Measurements from ENCODE around the gene DMRTB1. TPM values are rescaled to one million over a fixed set of nuclear protein-coding genes. Genes with fewer than 3 reads are reported as not detected.

The DMRTB1 gene
- polyA plus RNA-seq, 3 donors, result not detected

DNA sequence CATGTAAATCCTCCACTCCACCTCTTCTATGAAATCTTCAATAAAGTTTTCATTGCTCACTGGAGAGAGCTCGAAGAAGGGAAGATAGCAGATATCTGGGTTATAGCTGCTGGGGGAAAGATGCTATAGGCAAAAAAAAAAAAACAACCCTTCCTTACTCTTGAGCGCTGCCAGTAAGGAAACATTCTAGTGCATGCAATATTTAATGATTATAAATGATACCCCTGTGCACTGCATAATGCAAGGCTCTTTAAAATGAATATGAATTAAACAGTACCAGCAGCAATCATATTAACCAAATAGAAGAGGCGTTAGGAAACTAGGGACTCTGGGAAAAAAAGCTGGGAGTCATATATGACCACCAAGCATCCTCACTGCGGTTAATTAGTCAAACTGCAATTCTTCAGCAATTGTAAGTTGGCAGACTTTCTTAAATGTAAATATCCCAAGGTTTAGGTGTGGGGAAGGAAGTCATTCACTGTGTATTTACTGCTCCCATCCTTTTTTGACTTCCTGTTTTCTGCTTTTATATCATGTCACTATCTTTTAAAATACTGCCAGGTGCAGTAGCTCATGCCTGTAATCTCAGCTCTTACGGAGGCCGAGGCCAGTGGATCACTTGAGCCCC, 3.7 kb upstream of the DMRTB1 start:
- no peaks in the 10 kb centered on the region for H3K79me2 ChIP-seq (ENCODE audit: insufficient read depth, low read length)
- no peaks in the 10 kb centered on the region for H3K27me3 ChIP-seq (ENCODE audit: control insufficient read depth in 2 of 2, insufficient read depth in 2 of 2, low read length in 2 of 2)
- Mint-ChIP-seq H3K4me3 (no peak overlapping the region), H3K27me3 (ENCODE audit: low read depth in 3 of 3) (peaks cover 1 to 4% (median 2%) of the 10 kb centered on the region in 3 donors), H3K27ac (no peak overlapping the region), H3K9me3 (peaks cover 0 to 2% (median 0%) of the 10 kb centered on the region in 7 donors), H3K4me1 (no peaks in the 10 kb centered on the region), H3K36me3 (no peaks in the 10 kb centered on the region)
- no peak overlapping the region for H2AFZ ChIP-seq (ENCODE audit: insufficient read depth, low read depth, low read length, poor library complexity, severe bottlenecking)
- DNase-seq, result no peak
- no peaks in the 10 kb centered on the region for H3K4me1 ChIP-seq (ENCODE audit: control insufficient read depth in 1 of 2, insufficient read depth in 2 of 2, low read length in 2 of 2)
- no peaks in the 10 kb centered on the region for H3K9me3 ChIP-seq (replicated peaks in 1 of 2; ENCODE audit: control insufficient read depth in 1 of 2, insufficient read depth in 1 of 2, low read length in 2 of 2)
- TF ChIP-seq, protein P1, sequence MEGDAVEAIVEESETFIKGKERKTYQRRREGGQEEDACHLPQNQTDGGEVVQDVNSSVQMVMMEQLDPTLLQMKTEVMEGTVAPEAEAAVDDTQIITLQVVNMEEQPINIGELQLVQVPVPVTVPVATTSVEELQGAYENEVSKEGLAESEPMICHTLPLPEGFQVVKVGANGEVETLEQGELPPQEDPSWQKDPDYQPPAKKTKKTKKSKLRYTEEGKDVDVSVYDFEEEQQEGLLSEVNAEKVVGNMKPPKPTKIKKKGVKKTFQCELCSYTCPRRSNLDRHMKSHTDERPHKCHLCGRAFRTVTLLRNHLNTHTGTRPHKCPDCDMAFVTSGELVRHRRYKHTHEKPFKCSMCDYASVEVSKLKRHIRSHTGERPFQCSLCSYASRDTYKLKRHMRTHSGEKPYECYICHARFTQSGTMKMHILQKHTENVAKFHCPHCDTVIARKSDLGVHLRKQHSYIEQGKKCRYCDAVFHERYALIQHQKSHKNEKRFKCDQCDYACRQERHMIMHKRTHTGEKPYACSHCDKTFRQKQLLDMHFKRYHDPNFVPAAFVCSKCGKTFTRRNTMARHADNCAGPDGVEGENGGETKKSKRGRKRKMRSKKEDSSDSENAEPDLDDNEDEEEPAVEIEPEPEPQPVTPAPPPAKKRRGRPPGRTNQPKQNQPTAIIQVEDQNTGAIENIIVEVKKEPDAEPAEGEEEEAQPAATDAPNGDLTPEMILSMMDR (IDR thresholded peaks at IDR 0.05), result no peak
- no peaks in the 10 kb centered on the region for H4K20me1 ChIP-seq (ENCODE audit: insufficient read depth, low read length)
- H3K36me3 ChIP-seq (replicated peaks in 1 of 2; ENCODE audit: control insufficient read depth in 1 of 2, insufficient read depth in 2 of 2, low read length in 2 of 2), result no peaks in the 10 kb centered on the region
- H3K4me2 ChIP-seq (replicated peaks; ENCODE audit: extremely low read depth, low read length, poor library complexity, severe bottlenecking), result no peak overlapping the region
- intact Hi-C loops (cut with micrococcal nuclease), result no loop called here
- no peak overlapping the region for H3K27ac ChIP-seq (ENCODE audit: low read depth in 1 of 2, low read length in 2 of 2)
- no peak overlapping the region for H3K4me3 ChIP-seq (replicated peaks in 1 of 3; ENCODE audit: low read depth in 2 of 3, low read length in 3 of 3)
- WGBS (ENCODE audit: insufficient coverage), result no CpG with 5 or more reads among the region's 6 CpGs
- no peak overlapping the region for H3K9ac ChIP-seq (ENCODE audit: insufficient read depth, low read length, poor library complexity, severe bottlenecking)

DNA sequence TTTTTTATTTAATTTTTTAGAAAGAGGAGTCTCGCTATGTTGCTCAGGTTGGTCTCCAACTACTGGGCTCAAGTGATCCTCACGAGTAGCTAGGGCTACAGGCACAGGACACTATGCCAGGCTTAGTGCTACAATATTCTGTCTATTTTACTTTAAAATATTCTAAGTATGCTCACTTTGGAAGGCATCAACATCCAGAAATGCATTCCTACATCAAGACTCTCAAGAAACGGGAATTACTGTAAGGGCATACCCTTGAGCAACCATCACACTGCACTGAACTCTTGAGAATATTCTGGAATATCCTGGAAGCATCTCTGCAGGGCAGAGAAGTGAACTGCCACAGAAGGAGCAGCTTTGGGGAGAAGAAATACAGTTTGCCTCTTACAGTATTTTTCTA, 565 bp upstream of the DMRTB1 start:
- H4K20me1 ChIP-seq (ENCODE audit: insufficient read depth, low read length), result no peaks in the 10 kb centered on the region
- peaks cover 0 to 2% (median 1%) of the 10 kb centered on the region in 3 donors for H3K27me3 Mint-ChIP-seq (ENCODE audit: low read depth in 3 of 3)
- H3K79me2 ChIP-seq (ENCODE audit: insufficient read depth, low read length), result no peaks in the 10 kb centered on the region
- no peaks in the 10 kb centered on the region for H3K4me1 ChIP-seq (ENCODE audit: control insufficient read depth in 1 of 2, insufficient read depth in 2 of 2, low read length in 2 of 2)
- TF ChIP-seq, protein P1 (IDR thresholded peaks at IDR 0.05), result no peak
- no peak overlapping the region for H3K27ac ChIP-seq (ENCODE audit: low read depth in 1 of 2, low read length in 2 of 2)
- H3K36me3 Mint-ChIP-seq, result no peaks in the 10 kb centered on the region
- no CpG with 5 or more reads among the region's 3 CpGs for WGBS (ENCODE audit: insufficient coverage)
- no peak overlapping the region for H2AFZ ChIP-seq (ENCODE audit: insufficient read depth, low read depth, low read length, poor library complexity, severe bottlenecking)
- H3K9ac ChIP-seq (ENCODE audit: insufficient read depth, low read length, poor library complexity, severe bottlenecking), result no peak overlapping the region
- no peaks in the 10 kb centered on the region for H3K4me1 Mint-ChIP-seq
- H3K4me2 ChIP-seq (replicated peaks; ENCODE audit: extremely low read depth, low read length, poor library complexity, severe bottlenecking), result no peak overlapping the region
- no peak overlapping the region for H3K27ac Mint-ChIP-seq
- no peak overlapping the region for H3K4me3 ChIP-seq (replicated peaks in 1 of 3; ENCODE audit: low read depth in 2 of 3, low read length in 3 of 3)
- H3K9me3 ChIP-seq (replicated peaks in 1 of 2; ENCODE audit: control insufficient read depth in 1 of 2, insufficient read depth in 1 of 2, low read length in 2 of 2), result no peaks in the 10 kb centered on the region
- no peak overlapping the region for H3K4me3 Mint-ChIP-seq
- no peaks in the 10 kb centered on the region for H3K36me3 ChIP-seq (replicated peaks in 1 of 2; ENCODE audit: control insufficient read depth in 1 of 2, insufficient read depth in 2 of 2, low read length in 2 of 2)
- peaks cover 0 to 2% (median 0%) of the 10 kb centered on the region in 7 donors for H3K9me3 Mint-ChIP-seq
- no peak for DNase-seq
- H3K27me3 ChIP-seq (ENCODE audit: control insufficient read depth in 2 of 2, insufficient read depth in 2 of 2, low read length in 2 of 2), result no peaks in the 10 kb centered on the region
- intact Hi-C loops (cut with micrococcal nuclease), result no loop called here
